G401.6 (cell line): Measurements from ENCODE around the gene LMO1.

Experiments used
- FAIRE-seq: peaks from 2 replicates; lab custom pipeline; 2012; peaks lifted over from hg19 to GRCh38; lab: Jason Lieb, UNC

The LMO1 gene

DNA sequence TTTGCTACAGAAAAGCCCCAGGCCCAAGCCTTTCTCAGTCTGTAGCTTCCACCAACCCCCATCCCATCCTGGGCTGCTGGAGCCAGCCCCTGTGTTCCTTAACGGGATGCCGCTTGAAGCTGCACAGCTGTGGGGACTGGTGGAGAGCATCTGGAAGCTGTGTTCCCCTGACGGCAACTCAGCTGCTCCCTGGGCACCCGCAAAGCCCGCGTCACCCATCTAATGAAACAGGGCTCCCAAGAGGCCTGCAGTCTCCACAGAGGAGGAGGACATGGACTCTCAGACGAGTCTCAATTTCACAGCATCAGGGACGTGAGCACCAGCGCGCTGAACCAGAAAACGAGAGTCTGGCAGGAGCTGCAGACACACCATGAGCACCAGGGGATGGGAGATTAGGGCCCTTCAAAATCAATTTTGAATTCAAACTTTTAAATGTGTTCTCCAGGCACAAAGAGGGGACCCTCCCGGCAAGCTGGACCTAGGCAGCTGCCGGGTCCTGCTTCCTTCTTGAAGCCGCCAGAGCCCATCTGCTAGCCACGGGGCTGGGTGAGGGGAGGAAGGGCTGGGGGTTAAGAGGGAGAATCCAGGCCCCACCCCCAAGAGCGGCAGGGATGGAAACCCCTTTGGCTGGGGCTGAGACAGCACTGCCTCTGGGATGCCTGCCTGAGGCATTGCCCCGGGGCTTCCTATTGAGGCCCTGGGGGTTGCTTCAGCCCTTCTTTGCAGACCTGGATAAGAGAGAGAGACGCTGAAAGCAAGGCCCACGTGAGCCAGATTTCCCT is 21.0 kb downstream of the LMO1 start:
- no peak for FAIRE-seq

DNA sequence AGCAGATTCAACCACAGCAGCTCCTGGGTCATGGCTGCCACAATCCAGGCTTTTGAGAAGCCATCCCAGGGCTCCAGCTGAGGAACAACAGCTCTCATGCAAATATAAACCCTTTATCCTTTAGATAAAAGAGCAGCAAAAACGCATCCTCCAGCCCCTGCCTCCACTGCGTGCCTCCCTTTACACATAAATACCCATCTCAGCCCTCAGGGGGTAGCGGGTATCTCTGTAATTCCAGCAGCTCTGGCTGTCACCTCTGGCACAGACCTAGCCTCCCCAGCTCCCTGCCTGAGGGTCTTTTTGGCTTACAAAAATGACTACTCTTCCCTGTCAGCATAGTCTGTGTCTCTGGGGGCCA is 21.6 kb downstream of the LMO1 start:
- FAIRE-seq = no peak

DNA sequence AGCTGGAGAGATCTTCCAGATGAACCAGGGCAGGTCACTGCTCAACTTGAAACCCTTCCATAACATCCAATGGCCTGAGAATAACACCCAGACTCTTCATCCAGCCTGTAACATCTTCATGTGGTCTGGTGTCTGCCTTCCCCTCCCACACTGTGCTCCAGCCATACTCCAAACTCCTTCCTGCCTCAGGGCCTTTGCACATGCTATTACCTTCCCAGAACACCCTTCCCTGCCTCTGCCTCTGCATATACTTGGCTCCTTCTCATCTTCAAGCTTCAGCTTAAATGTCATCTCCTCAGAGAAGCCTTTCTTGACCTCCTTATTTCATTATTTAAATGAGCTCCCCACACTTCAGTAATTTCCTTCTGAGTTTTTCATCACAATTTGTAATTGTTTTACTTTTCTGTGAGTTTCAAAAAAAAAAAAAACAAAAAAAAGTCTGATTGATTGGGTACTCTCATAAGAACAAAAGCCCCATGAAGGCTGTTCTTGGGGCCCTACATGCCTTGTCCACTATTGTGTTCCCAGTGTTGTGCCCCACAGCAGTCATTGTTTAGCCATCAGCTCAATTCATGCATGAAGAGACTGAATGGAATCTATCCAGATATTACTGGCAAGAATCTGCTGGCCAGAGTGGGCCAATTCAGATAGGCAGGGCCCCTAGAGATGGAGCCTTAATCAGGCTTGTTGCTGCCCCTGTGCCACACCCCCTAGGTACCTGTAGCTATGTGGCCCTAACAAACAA is 22.1 kb downstream of the LMO1 start:
- FAIRE-seq = no peak

DNA sequence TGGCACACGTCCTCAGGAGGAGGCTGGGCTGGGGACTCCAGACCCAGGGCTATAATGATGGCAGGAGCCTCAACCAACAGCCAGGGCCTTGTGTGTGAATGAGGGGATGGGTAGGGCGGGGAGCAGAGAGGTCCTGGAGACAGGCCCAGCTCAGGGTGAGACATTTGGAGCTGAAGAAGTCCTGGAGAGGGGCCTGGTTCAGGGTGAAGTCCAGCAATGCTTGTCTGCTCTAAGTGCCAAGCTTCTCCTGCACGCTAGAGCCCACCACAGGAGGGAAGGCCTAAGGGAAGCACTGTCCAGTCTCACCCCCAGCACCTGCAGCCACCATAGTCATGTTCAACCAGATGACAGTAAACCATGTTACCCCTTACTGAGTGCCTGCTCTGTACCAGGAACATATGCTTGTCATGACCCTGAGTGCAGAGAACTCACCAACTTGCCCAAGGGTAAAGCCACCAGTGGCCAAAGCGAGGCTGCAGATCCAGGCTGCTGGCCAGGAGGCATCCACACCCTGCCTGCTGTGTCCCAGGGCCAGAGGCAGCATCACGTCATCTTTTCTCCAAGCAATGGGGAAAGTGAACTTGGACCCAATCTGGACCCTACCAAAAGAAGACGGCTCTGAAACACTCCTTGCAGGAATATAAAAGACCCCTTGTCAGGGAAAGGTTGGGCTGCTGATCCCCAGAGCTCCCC is 24.0 kb downstream of the LMO1 start:
- no peak for FAIRE-seq

DNA sequence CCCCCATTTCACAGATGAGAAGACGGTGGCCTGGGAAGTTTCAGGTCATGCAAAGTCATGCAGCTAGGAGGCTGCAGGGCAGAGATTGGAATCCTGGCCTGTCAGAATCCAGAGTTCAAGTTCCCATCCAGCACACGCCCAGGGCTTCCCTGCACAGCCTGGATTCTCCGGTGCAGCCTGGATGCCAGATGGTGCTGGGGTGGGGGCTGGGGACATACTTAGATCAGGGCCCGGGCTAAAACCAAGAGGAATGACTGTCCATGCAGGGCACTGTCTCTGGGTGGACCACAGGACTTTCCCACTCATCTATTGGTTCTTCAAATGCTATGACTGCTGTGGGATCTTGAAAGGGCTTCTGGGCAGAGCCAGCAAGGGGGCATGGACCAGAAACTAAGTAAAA is 24.6 kb downstream of the LMO1 start:
- FAIRE-seq = no peak

DNA sequence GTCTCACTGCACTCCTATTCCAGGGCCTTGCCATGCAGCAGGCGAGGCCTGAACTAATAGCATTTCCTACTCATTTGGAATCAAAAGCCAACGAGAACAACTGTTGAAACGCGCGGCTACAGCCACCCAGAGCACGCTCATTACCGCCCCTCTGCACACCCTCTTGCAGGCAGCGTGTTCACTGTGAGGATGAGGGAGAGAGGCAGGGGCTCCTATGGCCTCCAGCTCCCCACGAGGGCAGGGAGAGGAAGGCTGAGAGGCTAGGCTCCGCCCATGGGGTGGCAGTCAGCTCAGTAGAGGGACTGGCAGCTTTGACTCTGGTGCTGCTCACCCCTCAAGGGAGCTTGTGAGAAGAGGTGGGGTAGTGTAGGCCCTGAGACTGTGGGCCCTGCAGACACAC is 26.2 kb downstream of the LMO1 start:
- FAIRE-seq = no peak

DNA sequence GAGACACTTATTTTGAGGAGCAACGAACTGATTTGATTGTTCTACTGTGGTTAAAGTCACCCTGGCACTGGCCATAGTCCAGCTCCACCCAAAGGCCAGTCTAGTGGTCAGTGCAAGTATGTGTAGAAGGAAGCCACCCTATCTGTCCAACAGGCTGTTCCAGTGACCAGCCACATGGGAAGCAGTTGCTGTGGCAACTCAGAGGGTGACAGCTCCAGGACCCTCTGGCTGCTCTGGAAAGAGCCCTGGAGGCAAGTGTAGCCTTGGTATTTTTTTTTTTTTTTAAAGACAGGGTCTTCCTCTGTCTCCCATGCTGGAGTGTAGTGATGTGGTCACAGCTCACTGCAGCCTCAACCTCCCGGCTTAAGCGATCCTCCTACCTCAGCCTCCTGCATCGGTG is 27.8 kb downstream of the LMO1 start:
- FAIRE-seq = no peak

DNA sequence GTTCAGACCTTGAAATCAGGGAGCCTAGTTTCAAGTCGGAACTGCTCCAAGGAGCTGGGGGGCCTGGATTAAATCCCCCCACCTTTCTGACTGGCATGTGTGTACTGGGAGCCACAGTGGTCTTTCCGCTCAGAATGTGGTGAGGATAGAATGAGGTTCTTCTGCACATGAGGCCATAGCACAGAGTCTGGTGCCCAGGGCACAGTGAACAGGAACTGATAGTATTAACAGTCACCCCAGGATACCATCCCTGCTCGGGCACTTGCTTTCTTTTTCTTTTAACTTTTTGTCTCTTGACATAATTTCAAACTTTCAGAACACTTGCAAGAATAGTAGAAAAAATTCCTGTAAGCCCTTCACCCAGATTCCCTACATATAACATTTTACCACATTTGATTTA is 28.8 kb downstream of the LMO1 start:
- no peak for FAIRE-seq

DNA sequence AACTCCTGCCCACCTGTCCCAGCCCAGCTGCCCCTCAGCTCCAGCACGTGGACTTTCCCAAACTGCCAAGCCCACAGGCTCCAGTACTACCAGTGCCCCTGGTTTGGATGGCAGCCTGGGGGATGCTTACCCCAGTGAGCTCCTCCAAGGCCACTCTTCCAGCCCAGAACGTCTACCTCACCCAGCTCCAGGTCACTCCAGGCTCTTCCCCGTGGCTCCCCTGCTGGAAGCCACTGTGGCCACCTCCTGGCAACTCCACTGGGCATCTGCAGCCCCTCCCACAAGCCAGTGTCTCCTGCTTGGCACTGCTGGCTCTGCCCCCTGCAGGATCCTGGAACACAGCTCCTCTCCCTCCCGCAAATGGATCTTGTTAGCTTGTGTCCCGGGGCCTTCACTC is 29.3 kb downstream of the LMO1 start:
- FAIRE-seq = no peak

DNA sequence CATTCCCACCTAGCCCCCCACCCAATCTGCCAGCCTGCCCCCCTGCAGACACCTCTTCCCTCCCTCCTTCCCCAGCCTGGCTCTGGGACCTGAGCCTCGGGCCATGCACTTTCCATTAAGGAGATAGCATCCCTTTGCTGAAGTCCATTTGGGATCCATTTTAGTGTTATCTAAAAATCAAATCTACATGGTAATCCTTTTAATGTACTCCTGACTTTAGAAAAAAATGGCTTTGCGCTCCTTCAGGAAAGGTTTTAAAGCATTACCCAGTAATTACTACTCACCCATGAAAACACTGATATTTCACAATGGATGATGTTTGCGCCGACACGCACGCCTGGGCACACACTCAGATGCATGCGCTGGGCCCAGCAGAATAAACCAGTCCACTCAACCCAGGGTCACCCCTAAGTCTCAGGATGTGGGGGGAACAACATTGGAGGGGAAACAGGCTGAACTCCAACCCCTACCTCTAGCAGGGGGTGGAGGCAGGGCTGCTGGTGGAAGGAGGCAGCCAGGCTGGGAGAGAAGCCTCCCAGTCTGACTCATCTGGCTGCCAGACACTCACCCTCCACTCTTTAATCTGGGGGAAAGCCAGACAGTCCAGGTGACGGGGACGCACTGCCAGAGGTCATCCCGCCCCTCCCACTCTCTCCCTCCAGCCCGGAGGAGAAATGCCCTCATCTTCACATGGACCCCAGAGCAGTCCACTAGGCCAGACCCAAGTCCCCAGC is 29.8 kb downstream of the LMO1 start:
- FAIRE-seq = no peak

DNA sequence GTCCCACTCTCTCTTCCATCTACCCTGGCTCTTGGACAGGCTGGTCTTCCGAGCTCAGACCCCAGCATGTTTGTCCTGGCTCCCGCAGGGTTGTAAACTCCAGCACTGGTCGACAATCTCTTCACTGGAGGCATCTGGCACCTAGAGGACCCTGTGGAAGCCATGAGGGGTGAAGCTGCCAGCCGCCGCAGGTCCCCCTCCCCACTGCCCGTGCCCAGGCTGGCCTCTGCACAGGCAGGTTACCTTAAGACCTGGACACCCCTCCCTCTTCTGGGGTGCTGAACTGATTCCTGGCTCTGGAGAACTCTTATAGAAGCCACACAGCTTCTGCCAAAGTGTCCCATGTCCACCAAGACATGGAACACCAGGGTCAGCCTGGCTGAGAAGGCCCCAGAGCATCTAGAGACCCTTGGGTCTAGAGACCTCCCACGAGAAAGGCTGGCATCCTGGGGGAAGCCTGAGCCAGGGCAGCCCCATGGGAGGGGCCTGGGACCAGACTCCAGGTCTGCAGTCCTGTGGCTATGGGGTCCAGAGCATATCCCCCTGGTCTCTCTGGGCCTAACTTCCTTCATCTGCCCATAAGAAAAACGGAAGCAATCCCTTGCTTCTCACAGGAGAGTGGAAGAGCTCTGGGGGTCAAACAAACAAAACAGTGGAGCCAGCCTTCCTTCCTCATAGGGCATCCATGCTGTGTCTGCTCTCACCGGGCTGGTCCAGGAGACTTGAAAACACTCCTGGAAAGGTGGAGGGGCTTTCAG is 30.6 kb downstream of the LMO1 start:
- FAIRE-seq = no peak

DNA sequence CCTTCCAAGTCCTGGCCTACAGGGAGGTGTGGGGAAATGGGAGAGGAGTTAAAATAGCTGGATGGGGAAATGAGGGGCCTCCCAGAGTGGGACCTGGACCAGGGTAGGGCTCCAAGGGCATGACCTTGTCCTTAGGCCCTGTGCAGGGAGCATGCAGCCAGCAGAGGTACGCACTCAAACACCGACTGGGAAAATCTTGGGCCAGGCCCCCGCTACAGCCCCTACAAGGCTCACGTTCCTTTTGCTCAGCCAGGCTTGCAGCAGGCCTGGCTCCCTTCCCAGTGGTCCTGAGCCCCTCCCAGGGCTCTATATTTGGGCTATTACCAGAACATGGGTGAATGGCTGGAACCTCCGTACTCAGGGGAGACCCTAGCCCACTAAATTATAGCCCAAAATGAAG is 31.3 kb downstream of the LMO1 start:
- no peak for FAIRE-seq

DNA sequence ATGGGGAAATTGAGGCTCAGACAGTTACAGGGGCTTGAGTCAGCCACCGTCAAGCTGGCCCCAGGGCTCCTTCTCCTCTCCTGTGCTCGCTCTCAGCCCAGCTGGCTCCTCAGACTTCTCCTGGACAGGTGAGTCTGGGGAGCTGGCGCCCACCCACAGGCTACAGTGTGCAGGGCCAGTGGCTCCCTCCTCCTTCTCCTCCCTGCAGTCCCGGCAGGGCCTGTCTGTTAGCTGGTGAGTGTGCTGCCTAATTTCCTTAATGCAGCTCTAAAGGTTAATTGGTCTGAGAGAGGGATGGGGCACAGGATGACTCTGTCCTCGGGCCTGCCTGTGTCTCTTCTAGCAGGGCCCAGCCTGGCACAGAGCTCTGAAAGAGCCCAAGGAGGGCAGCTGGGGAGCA is 31.7 kb downstream of the LMO1 start:
- no peak for FAIRE-seq

DNA sequence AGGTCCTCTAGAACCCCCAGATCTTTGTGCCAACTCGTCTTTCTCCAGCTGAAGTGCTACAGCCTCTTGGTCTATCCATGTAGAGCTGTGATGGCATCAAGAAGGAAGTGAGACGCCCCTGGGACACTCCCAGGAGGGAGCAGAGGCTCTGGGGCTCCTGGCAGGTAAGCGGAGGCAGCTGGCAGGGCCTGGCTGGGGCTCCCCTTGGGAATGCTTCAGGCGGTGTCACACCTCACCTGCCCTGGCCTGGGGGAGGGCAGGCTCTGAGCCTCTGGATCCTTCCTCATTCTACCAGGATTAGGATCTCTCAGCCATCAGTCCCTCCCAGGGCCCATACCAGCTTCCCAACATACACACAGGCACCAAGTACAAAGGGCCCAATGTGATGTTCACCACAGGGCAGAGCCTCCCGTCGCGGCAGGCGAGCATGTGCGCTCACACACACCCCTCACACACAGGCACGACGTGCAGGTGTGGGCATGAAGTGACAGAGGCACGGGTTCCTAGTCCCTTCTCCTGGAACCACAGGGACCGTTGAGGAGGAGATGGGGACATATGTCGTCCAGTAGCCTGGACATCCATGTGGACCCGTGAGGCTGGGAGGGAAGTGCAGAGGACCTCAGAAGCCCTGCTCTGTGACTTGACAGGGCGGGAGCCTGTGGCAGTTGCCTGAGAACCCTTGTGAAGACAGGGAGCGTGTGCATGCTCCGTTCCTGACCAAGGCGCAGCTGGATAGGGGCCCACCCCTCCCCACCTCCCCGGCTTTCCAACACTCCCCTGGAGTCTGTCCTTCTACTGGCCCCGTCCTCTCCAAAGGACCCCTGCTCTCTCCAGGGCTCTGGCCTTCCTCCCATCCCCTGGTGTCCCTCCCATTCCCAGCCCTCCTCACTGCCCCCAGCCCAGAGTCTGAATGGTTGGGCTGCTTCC is 32.5 kb downstream of the LMO1 start:
- no peak for FAIRE-seq

DNA sequence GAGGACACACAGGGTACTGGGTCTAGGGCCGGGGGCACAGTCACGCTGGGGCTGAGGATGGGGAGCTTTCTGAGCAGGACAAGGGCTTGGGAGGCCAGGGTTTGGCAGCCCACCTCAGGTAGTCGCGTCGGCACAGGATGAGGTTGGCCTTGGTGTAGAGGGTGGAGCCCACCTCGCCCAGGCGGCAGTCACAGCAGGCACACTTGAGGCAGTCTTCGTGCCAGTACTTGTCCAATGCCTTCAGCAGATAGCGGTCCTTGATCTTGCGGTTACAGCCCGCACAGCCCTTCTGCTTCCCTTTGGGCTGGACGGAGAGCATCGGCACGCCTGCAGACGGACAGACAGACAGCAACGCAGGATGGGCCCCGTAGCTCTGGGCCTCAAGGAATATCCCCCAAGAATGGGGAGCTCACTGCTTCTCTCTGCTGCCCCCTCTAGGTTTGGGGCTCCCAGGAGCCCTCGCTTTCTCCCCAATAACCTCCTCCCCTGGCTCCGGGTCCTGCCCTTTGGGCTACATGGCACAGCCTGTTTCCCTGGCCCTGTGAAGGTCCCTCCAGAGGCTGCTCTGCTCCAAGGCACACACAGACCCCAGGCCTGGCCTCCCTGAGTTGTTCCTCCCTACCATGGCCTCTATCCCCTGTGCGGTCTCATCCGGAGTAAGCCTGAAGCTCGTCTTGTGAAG is 33.4 kb downstream of the LMO1 start:
- FAIRE-seq = no peak

DNA sequence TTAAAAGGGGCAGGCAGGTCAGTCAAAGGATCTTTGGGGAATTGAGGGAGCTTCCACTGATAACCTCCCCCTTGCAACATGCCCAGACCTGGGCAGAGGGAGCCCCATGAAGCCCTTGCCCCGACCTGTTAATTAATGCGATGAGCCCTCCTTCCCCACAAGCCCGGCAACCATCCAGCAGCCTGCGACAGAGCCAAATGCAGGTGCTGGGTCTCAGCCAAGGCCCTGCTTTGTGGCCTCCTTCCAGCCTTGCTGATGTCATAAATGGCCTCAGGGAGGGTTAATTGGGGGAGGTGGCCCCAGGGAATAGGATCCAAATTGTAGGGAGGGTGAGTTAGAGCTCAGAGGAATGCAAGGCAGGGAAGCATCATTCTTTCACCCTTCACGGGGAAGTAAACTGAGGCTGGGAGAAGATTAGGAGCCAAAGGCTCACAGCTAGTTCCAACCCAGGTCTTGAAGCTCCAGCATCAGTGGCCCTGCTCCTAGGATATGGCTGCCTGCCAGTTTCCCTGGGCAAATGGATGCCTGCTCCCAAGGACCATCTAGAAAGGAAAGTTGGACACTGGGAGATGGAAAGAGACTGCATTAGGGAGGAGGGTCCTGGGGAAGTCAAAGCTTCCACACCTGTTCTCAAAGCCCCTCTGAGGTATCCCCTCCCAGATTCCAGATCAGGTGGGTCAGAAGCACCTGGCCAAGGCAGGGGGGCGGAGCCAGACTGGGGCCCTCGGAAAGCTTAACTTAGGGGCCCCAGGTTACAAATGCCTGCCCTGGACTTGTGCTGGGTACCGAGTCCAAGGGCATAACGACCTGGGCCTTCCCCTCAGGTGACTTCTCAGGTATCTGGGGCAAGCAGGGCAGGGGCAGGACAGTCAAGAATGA is 34.1 kb downstream of the LMO1 start:
- FAIRE-seq = no peak

DNA sequence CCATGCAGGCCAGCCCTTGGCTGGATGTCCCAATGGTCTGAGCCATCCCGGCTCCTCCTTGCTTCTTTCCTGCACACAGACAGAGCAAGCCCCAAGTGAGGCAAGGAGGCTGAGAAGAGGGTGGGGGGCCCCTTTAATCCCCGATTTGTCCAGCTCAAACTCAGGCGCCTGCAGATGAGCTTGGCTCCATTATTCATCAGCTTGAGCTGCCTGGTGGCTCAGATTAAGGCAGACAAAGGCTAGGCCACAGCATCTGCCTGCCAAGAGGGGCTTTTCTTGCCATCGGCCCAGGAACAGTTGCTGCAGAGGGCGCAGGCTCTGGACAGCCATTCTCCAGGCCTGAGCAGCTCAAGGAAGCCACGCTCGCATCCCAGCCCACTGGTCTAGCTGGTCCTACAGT is 35.4 kb downstream of the LMO1 start:
- FAIRE-seq = no peak

DNA sequence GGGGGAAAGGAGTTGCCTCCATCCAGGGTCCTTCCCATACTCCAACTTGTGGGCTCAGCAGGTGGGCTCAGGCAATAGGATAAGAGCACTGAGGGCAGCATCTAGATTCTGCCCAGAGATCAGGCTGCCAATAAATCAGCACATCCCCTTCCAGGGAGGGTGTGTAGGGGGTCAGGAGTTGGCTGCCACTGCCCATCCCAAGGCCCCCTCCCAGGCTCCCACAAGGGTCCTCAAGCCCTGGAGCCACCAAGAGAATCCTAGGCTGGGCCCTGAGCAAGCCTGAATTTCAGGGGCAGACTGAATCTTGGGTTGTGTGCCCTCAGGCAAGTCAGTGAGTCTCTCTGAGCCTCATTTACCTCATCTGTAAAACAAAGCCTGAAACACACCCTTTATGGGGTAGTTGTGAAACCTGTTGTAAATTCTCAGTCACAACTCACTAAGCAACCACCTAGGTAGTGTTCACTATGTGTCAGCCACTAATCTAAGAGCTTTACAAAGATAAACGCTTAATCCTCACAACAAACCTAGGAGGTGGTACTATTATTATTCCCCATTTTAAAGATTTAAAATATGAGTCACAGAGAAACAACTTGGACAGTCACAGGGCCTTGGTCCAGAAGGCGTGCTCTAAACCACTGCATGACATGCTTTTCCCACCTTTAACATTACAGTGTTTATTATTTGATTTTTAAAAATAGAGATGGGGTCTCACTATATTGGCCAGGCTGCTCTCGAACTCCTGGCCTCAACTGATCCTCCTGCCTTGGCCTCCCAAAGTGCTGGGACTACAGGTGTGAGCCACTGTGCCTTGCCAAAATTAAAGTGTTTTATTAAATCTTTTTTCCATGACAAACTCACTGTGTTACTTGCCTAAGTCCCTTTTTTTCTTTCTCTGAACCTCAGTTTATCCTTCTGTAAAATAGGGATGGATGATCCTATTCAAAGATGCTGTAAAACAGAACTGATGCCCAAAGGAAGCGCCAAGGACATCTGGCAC is 36.2 kb downstream of the LMO1 start:
- FAIRE-seq = no peak
